Measurements from ENCODE around the gene KRT27.
"Not testable (repeated sequence)": the region's sequence is repeated elsewhere in the genome, so short reads cannot be mapped to it uniquely, and the experiment has no call there.

KRT27 gene

GRCh38 chr17:40782450-40782849 is at the start of gene KRT27:
TSS of gene KRT27 (minus strand) at chr17:40782550. CDS start at chr17:40782493, 57 bp downstream.
- no peak for DNase-seq

- no peak for DNase-seq
Measured at GRCh38 chr17:40830085-40830776, 47.9 kb upstream of the KRT27 start.

- DNase-seq, result no peak
Measured at GRCh38 chr17:40828454-40829044, 46.2 kb upstream of the KRT27 start.

DNA sequence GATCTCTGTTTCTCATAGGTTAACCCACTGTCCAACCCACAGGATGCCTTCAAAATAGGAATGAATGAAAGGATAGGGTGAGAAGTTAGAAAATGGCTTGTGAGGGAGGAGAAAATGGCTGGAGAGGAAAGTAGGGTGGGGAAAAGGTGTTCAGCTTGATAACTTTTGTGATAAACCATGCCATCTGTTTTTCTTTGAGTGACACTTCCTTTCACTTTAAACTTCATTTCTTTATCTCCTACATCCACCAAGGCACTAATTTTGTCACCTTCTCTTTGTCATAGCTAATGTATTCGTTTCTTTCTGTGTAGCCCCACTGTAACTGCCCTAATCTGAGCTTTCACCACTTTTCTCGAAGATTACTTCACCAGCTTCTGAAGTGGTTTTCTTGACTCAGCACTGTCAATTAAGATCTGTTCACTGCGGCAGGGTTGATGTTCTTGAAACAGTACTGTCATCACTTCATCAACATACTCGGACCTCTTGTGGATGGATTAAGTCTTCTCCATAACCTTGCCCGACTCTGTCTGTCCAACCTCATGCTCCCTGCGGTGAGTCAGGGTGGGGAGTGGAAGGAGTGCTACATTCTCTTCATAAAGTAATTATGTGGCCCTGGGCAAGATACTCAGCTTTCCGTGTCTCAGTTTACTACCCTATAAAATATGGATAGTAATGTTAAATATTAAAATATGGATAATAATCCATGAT is 45.5 kb upstream of the KRT27 start:
- DNase-seq, result no peak

- DNase-seq, result no peak
Measured at GRCh38 chr17:40825599-40825998, 43.2 kb upstream of the KRT27 start.

DNA sequence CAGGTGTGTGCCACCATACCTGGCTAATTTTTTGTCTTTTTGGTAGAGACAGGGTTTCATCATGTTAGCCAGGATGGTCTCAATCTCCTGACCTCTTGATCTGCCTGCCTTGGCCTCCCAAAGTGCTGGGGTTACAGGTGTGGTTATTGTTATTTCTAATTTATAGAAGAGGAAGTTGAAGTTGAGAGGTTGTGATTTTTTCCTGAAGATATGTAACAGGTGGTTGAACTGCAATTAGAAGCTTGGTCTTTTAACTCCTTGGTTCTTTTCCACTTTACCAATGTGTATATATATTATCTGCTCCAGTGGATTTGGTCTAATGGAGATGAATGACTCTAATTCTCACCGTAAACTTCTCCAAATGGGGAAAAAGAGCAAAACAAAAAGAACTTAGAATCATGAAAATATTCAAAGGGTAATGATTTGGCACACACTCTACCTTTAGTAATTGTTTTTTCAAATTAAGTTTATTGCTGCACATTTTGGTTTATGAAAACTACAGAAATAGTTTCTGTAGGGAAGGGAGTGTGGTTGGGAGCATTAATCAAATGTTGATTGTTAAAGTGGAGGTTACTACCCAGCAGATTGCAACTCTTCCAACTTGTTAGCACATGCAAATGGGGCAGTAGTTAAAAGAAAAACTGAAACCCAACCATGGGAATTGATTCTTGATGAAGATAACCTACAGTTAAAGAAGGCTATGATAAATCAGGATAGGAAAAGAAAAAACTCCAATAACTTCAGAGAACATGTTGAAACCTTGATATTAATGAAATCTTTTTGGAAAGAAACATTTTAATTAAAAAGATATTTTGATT is 41.9 kb upstream of the KRT27 start:
- no peak for DNase-seq

- no peak for DNase-seq
Measured at GRCh38 chr17:40822132-40822812, 39.9 kb upstream of the KRT27 start, which contains the start of gene KRT10. TSS of gene KRT10 (minus strand) at chr17:40822614. CDS start at chr17:40822585, 29 bp downstream.

DNA sequence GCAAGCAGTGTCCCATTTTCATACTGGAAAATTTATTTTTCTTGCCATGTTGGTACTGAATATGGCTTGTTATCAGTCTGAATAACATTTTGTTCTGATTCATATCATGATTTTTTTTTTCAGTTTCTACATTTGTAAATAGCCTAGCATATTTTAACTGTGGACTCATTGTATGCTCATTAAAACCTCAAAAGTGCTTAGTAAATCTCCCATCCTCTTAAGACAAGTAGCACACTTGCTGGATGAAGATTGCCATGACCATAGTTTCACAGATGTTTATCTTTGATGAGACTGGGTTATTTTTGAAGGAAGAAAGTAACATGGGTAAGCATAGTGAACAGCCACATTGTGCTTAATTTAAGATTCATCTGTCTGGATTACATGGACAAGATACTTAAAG is 39.2 kb upstream of the KRT27 start:
- no peak for DNase-seq

DNA sequence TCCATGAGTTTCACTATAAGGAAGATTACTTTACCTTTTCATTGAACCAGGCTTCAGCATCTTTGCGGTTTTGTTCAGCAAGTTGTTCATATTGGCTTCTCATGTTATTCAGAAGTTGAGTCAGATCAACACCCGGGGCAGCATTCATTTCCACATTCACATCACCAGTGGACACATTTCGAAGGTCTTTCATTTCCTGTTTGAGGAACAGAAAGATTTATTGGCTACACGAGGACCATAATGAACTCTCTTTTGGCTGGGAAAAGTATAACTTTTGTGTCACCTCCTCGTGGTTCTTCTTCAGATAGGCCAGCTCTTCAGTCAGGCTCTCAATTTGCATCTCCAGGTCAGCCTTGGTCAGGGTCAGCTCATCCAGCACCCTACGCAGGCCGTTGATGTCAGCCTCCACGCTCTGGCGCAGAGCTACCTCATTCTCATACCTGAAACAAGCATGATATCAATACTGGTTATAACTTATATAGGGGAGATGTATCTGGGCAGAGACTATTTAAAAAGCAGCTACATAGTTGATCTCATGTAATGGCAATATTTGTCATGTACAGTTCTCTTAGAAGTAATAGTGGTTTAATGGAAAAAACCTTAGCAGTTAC is 38.0 kb upstream of the KRT27 start:
- no peak for DNase-seq

DNA sequence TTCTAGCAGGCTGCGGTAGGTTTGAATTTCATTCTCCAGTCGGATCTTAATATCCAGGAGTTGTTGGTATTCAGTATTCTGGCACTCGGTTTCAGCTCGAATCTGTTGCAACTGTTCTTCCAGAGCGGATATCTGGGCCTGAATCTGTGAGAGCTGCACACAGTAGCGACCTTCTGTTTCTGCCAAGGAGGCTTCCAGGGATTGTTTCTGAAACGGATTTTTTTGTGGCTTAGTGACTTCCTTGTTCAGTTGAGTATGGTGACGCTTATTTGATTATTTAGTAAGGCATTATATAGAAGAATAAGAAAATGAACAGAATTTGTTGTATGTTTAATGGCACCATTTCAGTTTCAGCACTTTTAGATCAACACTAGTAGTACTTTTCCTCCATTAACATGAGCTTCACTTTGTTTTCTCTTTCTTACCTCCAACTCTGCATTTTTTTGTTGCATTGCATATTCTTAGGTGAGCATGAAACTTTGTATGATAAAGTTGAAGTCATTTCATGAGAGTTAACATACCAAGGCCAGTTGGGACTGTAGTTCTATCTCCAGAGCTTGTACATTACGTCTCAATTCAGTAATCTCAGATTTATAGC is 37.3 kb upstream of the KRT27 start:
- DNase-seq, result no peak

GRCh38 chr17:40818733-40819527 is 36.6 kb upstream of the KRT27 start:
- DNase-seq, result peak; percentile 75

GRCh38 chr17:40818343-40818732 is 36.0 kb upstream of the KRT27 start:
- no peak for DNase-seq

- no peak for DNase-seq
Measured at GRCh38 chr17:40817103-40817682, 34.8 kb upstream of the KRT27 start.

GRCh38 chr17:40816569-40816968 is 34.2 kb upstream of the KRT27 start:
- DNase-seq, result no peak

DNA sequence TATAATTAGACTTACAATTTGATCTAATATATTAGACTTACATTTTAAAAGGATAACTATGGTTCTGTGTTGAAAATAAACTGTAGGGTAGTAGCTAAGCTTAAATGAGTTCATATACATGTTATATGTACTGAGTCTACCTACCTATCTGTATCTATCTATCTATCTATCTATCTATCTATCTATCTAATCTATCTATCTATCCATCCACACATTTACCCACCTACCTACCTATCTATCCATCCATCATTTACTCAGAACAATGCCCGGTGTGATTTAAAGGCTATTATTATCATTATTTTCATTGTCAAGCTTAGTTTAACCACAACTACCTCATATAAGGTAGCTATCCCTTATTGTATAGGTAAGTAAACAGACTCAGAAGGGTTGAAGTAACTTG is 33.0 kb upstream of the KRT27 start:
- DNase-seq, result no peak

GRCh38 chr17:40814657-40815056 is 32.3 kb upstream of the KRT27 start:
- DNase-seq, result not testable (repeated sequence)

DNA sequence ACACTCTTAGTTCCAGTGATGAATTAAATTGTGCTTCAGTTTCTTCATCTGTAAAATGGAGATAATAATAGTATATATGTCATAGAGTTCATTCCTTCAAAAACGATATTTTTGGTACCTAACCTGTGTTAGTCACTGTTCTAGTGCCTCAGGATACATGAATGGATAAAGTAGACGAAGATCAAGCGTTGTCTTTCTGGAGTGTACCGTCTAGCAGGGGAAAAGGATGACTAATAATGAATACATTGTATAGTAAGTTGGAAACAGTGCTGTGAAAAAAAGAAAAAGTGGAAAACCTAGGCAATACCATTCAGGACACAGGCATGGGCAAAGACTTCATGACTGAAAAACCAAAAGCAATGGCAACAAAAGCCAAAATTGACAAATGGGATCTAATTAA is 31.5 kb upstream of the KRT27 start:
- no peak for DNase-seq

GRCh38 chr17:40812639-40813038 is 30.3 kb upstream of the KRT27 start:
- no peak for DNase-seq

- DNase-seq, result no peak
Measured at GRCh38 chr17:40810494-40810893, 28.1 kb upstream of the KRT27 start.

DNA sequence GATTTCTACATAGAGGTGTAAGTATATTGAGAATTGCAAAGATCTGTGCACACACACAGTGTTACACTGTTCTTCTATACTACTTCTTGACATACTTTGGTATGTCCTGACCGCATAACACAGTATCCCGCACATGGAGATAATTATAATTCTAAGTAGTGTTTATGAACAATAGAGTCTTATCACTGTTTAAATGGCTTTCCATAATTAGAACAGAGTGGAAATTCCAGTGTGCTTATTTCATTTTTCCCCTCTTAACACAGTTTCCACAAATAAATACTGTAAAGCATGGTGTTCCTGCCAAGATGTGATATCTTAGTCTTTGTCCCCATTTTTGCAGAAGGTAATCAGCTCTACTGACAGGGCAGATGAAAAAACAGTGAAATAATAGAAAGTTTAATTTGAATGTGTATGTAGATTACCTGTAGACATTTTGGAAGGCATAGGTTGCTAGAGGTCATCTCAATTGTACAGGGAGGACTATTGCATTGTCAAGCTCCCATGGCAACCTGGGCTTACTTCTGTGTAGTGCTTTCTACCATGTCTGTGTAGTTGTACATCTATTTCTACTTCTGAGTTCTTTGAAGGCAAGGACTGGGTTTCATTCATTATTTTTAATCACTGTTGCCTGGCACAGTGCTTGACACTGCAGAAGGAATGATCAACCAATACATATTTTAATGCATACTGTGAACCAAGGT is 27.5 kb upstream of the KRT27 start:
- DNase-seq, result no peak

All from GOT3 (cell line).